ENCODE data around the gene KCNAB3.

KCNAB3 gene

DNA sequence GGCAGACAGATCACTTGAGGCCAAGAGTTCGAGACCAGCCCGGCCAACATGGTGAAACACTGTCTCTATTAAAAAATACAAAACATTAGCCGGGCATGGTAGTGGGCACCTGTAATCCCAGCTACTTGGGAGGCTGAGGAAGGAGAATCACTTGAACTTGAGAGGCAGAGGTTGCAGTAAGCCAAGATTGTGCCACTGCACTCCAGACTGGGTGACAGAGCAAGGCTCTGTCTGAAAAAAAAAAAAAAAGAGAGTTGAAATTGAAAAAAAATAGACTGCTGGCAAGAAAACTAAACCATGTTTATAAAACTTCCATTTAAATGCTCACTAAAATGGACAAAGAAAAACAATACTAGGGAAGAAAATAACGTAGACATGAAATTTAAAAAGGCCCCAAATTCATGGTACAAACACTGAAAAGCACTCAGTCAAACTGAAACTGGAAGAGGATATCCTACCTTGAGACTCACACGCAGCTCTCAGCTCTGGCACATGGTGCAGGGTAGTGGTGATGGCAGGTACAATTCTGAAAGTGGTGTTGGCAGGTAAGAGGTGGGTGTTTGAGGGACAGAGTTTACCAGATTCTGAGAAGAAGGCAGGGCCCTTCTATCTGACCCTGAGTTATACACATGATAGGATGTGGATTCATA lies 21.6 kb upstream of the KCNAB3 start:
- H3K4me3 ChIP-seq = no peak overlapping the region
- H3K27ac ChIP-seq = no peak overlapping the region
- DNase-seq (ENCODE audit: low spot score) = no peak
- TF ChIP-seq, protein P1, sequence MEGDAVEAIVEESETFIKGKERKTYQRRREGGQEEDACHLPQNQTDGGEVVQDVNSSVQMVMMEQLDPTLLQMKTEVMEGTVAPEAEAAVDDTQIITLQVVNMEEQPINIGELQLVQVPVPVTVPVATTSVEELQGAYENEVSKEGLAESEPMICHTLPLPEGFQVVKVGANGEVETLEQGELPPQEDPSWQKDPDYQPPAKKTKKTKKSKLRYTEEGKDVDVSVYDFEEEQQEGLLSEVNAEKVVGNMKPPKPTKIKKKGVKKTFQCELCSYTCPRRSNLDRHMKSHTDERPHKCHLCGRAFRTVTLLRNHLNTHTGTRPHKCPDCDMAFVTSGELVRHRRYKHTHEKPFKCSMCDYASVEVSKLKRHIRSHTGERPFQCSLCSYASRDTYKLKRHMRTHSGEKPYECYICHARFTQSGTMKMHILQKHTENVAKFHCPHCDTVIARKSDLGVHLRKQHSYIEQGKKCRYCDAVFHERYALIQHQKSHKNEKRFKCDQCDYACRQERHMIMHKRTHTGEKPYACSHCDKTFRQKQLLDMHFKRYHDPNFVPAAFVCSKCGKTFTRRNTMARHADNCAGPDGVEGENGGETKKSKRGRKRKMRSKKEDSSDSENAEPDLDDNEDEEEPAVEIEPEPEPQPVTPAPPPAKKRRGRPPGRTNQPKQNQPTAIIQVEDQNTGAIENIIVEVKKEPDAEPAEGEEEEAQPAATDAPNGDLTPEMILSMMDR (IDR thresholded peaks at IDR 0.05) = no peak

DNA sequence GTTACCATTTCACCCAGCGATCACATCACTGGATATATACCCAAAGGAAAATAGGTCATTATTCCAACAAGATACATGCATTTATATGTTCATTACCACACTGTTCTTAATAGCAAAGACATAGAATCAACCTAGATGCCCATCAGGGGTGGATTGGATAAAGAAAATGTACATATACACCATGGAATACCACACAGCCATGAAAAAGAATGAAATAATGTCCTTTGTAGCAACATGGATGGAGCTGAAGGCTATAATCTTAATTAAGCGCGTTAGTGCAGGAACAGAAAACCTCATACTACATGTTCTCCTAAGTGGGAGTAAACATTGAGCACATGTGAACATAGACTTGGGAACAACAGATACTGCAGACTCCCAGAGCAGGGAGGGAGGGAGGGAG lies 20.9 kb upstream of the KCNAB3 start:
- TF ChIP-seq, protein P1 (IDR thresholded peaks at IDR 0.05) = no peak
- H3K4me3 ChIP-seq = no peak overlapping the region
- no peak for DNase-seq (ENCODE audit: low spot score)
- no peak overlapping the region for H3K27ac ChIP-seq

DNA sequence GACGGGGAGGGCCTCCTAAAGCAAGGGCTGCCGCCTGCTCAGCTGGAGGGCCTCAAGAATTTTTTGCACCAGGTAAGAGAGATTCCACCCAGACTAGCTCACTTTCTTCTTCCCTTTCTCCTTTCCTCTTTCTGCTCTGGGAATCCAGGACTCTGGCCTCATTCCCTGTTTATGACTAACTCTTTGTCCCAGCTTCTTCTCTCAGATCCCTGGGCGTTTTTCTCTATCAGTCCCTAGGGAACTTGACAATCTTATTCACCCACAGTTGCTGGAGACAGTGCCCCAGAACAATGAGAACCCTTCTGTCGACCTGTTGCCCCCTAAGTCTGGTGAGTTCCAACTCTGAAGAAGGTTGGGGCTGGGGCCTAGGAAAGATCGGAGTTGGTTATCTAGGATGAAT lies 18.0 kb upstream of the KCNAB3 start:
- Histone ChIP-seq H3K27ac (no peak overlapping the region), H3K4me3 (no peak overlapping the region)
- TF ChIP-seq, protein P1 (IDR thresholded peaks at IDR 0.05) = no peak
- DNase-seq (ENCODE audit: low spot score) = no peak

DNA sequence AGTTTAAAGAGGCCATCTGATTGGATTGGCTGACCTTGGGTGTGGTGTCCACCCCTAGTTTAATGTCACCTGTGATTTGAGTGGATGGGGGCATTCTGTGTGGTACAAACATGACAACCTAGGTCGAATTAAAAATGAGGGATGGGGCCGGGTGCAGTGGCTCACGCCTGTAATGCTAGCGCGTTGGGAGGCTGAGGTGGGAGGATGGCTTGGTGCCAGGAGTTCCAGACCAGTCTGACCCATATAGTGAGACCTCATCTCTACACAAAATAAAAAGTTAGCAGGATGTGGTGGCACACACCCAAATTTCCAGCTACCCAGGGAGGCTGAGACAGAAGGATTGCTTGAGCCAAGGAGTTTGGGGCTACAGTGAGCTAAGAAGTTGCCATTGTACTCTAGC lies 16.8 kb upstream of the KCNAB3 start:
- Histone ChIP-seq H3K4me3 (no peak overlapping the region), H3K27ac (no peak overlapping the region)
- DNase-seq (ENCODE audit: low spot score) = no peak
- TF ChIP-seq, protein P1 (IDR thresholded peaks at IDR 0.05) = no peak

DNA sequence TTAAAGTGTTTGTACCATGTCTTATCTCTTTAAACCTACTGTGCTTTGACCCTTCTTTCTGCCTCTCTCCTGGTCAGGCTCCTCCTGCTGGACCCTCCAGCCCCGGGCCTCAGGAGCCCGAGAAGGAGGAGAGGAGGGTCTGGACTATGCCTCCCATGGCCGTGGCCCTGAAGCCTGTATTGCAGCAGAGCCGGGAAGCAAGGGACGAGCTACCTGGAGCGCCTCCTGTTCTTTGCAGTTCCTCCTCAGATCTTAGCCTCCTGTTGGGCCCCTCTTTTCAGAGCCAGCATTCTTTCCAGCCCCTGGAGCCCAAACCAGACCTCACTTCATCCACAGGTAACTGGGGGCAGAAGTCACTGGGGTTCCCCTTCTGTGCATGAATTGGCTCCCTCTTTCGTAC lies 16.0 kb upstream of the KCNAB3 start:
- Histone ChIP-seq H3K27ac (no peak overlapping the region), H3K4me3 (no peak overlapping the region)
- TF ChIP-seq, protein P1 (IDR thresholded peaks at IDR 0.05) = no peak
- no peak for DNase-seq (ENCODE audit: low spot score)

DNA sequence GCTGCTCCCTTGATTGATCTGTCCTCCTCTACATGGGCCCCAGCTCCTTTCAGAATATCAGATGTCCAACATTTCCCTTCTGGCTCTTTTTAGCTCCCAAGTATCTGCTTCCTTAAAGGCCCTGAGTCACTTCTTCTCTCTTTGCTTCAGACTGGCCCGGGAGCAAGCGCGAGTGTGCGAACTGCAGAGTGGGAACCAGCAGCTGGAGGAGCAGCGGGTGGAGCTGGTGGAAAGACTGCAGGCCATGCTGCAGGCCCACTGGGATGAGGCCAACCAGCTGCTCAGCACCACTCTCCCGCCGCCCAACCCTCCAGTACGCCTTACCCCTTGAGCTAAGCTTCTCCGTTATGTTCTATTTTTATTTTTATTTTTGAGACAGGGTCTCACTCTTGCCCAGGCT lies 14.7 kb upstream of the KCNAB3 start:
- TF ChIP-seq, protein P1 (IDR thresholded peaks at IDR 0.05) = no peak
- no peak for DNase-seq (ENCODE audit: low spot score)
- Histone ChIP-seq H3K4me3 (no peak overlapping the region), H3K27ac (no peak overlapping the region)

DNA sequence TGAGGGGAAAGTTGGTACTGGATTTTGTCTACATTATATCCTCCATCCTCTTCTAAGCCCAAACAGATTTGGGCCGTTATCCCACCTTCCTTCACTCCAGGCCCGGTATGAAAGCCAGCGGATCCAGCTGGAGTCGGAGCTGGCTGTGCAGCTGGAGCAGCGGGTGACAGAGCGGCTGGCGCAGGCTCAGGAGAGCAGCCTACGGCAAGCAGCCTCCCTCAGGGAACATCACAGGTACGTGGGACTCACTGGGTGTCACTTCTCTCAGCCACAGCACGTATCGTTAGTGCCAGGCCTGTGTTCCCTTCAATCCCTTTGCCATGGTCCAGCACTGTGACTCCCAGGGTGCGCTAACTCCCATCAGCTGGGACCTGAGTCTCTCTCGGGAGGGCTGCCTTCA lies 13.6 kb upstream of the KCNAB3 start:
- Histone ChIP-seq H3K4me3 (no peak overlapping the region), H3K27ac (no peak overlapping the region)
- TF ChIP-seq, protein P1 (IDR thresholded peaks at IDR 0.05) = no peak
- DNase-seq (ENCODE audit: low spot score) = no peak
